ENCODE results near the gene CSH2.

The CSH2 gene

GRCh38 chr17:63830278-63830677 lies 43.2 kb downstream of the CSH2 start:
- Mint-ChIP-seq H3K4me3 (no peak overlapping the region), H3K27ac (no peak overlapping the region), H3K36me3 (ENCODE audit: low read depth) (peaks cover 88% of the 10 kb centered on the region), H3K9me3 (no peaks in the 10 kb centered on the region), H3K4me1 (ENCODE audit: low read depth) (peaks cover 52% of the 10 kb centered on the region), H3K27me3 (no peaks in the 10 kb centered on the region)
- intact Hi-C loops (cut with micrococcal nuclease): no loop called here

GRCh38 chr17:63828936-63829335 lies 44.5 kb downstream of the CSH2 start:
- Mint-ChIP-seq H3K4me1 (ENCODE audit: low read depth) (peaks cover 49% of the 10 kb centered on the region), H3K36me3 (ENCODE audit: low read depth) (peaks cover 88% of the 10 kb centered on the region)

GRCh38 chr17:63827801-63828221 lies 45.7 kb downstream of the CSH2 start:
- Mint-ChIP-seq H3K4me3 (peak overlapping the region; percentile 90), H3K4me1 (ENCODE audit: low read depth) (peaks cover 53% of the 10 kb centered on the region), H3K27me3 (no peaks in the 10 kb centered on the region), H3K27ac (peak overlapping the region; percentile 94), H3K9me3 (no peaks in the 10 kb centered on the region), H3K36me3 (ENCODE audit: low read depth) (peaks cover 88% of the 10 kb centered on the region)
- intact Hi-C loops (cut with micrococcal nuclease): loop anchor here (1.0 to 5.0 kb wide), 3 partner anchors 14 to 131 kb away; partner anchors contain the start of genes CCDC47, DDX42 and SMARCD2

More at GRCh38 chr17:63828936-63829335, 44.5 kb downstream of the CSH2 start:
- H3K27me3 Mint-ChIP-seq: no peaks in the 10 kb centered on the region
- H3K4me3 Mint-ChIP-seq: no peak overlapping the region
- intact Hi-C loops (cut with micrococcal nuclease): loop anchor here (5.0 kb wide), 2 partner anchors 57 to 132 kb away; partner anchors contain the start of genes CCDC47 and DDX42
- H3K9me3 Mint-ChIP-seq: no peaks in the 10 kb centered on the region
- no peak overlapping the region for H3K27ac Mint-ChIP-seq

- Mint-ChIP-seq H3K4me3 (peak within 1 kb of the TSS; percentile 90), H3K9me3 (no peaks in the 10 kb centered on the region), H3K27ac (peak within 1 kb of the TSS; percentile 94), H3K27me3 (no peaks in the 10 kb centered on the region), H3K36me3 (ENCODE audit: low read depth) (peaks cover 88% of the 10 kb centered on the region), H3K4me1 (ENCODE audit: low read depth) (peaks cover 53% of the 10 kb centered on the region)
- intact Hi-C loops (cut with micrococcal nuclease): loop anchor here (1.0 to 5.0 kb wide), 3 partner anchors 15 to 130 kb away; partner anchors contain the start of genes CCDC47, DDX42 and SMARCD2
Measured at GRCh38 chr17:63827002-63827800, 46.3 kb downstream of the CSH2 start, which contains the start of the genes FTSJ3 and PSMC5. TSS of gene FTSJ3 (minus strand) at chr17:63827663. CDS start at chr17:63826902, 761 bp downstream. TSS of gene PSMC5 (plus strand) at chr17:63827431. CDS start at chr17:63827491, 60 bp downstream.

GRCh38 chr17:63826468-63827001 lies 46.9 kb downstream of the CSH2 start:
- H3K36me3 Mint-ChIP-seq (ENCODE audit: low read depth): peaks cover 88% of the 10 kb centered on the region

GRCh38 chr17:63824362-63824761 lies 49.1 kb downstream of the CSH2 start:
- intact Hi-C loops (cut with micrococcal nuclease): no loop called here
- H3K9me3 Mint-ChIP-seq: no peaks in the 10 kb centered on the region
- no peaks in the 10 kb centered on the region for H3K27me3 Mint-ChIP-seq
- peak overlapping the region; percentile 11 for H3K27ac Mint-ChIP-seq
- peaks cover 88% of the 10 kb centered on the region for H3K36me3 Mint-ChIP-seq (ENCODE audit: low read depth)
- H3K4me3 Mint-ChIP-seq: no peak overlapping the region
- H3K4me1 Mint-ChIP-seq (ENCODE audit: low read depth): peaks cover 56% of the 10 kb centered on the region

More at GRCh38 chr17:63826468-63827001, 46.9 kb downstream of the CSH2 start:
- peaks cover 56% of the 10 kb centered on the region for H3K4me1 Mint-ChIP-seq (ENCODE audit: low read depth)
- peak overlapping the region; percentile 94 for H3K27ac Mint-ChIP-seq
- H3K9me3 Mint-ChIP-seq: no peaks in the 10 kb centered on the region
- peak overlapping the region; percentile 90 for H3K4me3 Mint-ChIP-seq
- intact Hi-C loops (cut with micrococcal nuclease): loop anchor here (1.0 to 5.0 kb wide), 3 partner anchors 16 to 129 kb away; partner anchors contain the start of genes CCDC47, DDX42 and SMARCD2
- H3K27me3 Mint-ChIP-seq: no peaks in the 10 kb centered on the region

GRCh38 chr17:63823659-63824331 lies 49.7 kb downstream of the CSH2 start:
- H3K36me3 Mint-ChIP-seq (ENCODE audit: low read depth): peaks cover 89% of the 10 kb centered on the region
- intact Hi-C loops (cut with micrococcal nuclease): no loop called here
- no peak overlapping the region for H3K4me3 Mint-ChIP-seq
- H3K27ac Mint-ChIP-seq: peak overlapping the region; percentile 11
- no peaks in the 10 kb centered on the region for H3K9me3 Mint-ChIP-seq
- no peaks in the 10 kb centered on the region for H3K27me3 Mint-ChIP-seq
- peaks cover 55% of the 10 kb centered on the region for H3K4me1 Mint-ChIP-seq (ENCODE audit: low read depth)

- H3K27ac Mint-ChIP-seq: no peak overlapping the region
- peaks cover 100% of the 10 kb centered on the region for H3K36me3 Mint-ChIP-seq (ENCODE audit: low read depth)
- intact Hi-C loops (cut with micrococcal nuclease): no loop called here
- no peaks in the 10 kb centered on the region for H3K9me3 Mint-ChIP-seq
- H3K4me3 Mint-ChIP-seq: no peak overlapping the region
- H3K4me1 Mint-ChIP-seq (ENCODE audit: low read depth): peaks cover 50% of the 10 kb centered on the region
- H3K27me3 Mint-ChIP-seq: no peaks in the 10 kb centered on the region
Measured at GRCh38 chr17:63822537-63822936, 50.9 kb downstream of the CSH2 start.
